ENCODE measurements around the gene RGS1. TPM values are rescaled to one million over a fixed set of nuclear protein-coding genes. Genes with fewer than 3 reads are reported as not detected.

The RGS1 gene
- total and polyA plus RNA-seq, 2 of the 4 experiments (the other 2 are of a cell fraction), result not detected

DNA sequence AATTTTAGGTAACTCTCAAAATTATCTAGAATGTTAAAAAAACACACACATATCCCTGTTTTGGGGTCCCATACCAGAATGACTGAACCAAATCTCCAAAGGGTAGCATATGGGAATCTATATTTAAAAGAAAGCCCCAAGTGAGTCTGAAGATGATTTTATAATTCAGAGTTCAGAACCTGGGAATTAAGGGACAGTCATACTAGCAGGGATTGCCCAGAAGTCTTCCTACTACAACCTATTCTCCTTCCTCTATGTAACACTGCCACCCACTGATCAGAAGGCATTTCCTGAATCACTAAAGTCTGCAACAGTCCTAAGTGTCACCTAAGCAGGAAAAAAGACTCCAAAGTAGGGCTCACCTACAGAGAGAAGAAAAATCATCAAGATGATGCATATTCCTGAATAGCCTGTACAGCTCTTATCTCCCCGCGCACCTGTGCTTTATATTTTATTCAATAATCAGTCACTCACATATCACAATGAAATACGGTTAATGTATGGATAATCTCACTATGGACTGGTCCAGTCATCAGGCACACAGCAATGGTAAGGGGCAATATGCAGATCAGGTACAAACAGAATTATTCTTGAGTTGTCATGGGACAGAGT is 4.9 kb downstream of the RGS1 start:
- TF ChIP-seq MXI1 (IDR thresholded peaks at IDR 0.05; ENCODE audit: borderline replicate concordance, low read depth, low read length) (no peak), BHLHE40 (IDR thresholded peaks at IDR 0.05; ENCODE audit: low read depth, low read length) (no peak), RCOR1 (IDR thresholded peaks at IDR 0.05; ENCODE audit: insufficient replicate concordance, low read length) (no peak), MAZ (IDR thresholded peaks at IDR 0.05; ENCODE audit: borderline replicate concordance, low read depth, low read length) (no peak), CEBPB (IDR thresholded peaks at IDR 0.05; ENCODE audit: low read depth, low read length) (no peak), CHD1 (IDR thresholded peaks at IDR 0.05; ENCODE audit: low read depth, low read length) (no peak), RAD21 (IDR thresholded peaks at IDR 0.05; ENCODE audit: low read length) (peak; percentile 81), SMC3 (IDR thresholded peaks at IDR 0.05; ENCODE audit: low read depth, low read length) (peak; percentile 88)
- TF ChIP-seq, protein P1, sequence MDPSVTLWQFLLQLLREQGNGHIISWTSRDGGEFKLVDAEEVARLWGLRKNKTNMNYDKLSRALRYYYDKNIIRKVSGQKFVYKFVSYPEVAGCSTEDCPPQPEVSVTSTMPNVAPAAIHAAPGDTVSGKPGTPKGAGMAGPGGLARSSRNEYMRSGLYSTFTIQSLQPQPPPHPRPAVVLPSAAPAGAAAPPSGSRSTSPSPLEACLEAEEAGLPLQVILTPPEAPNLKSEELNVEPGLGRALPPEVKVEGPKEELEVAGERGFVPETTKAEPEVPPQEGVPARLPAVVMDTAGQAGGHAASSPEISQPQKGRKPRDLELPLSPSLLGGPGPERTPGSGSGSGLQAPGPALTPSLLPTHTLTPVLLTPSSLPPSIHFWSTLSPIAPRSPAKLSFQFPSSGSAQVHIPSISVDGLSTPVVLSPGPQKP (IDR thresholded peaks at IDR 0.05; ENCODE audit: borderline replicate concordance, low read depth, low read length), result no peak
- TF ChIP-seq, protein P2, sequence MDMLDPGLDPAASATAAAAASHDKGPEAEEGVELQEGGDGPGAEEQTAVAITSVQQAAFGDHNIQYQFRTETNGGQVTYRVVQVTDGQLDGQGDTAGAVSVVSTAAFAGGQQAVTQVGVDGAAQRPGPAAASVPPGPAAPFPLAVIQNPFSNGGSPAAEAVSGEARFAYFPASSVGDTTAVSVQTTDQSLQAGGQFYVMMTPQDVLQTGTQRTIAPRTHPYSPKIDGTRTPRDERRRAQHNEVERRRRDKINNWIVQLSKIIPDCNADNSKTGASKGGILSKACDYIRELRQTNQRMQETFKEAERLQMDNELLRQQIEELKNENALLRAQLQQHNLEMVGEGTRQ (IDR thresholded peaks at IDR 0.05; ENCODE audit: low read depth, low read length), result no peak
- TF ChIP-seq, protein P3, sequence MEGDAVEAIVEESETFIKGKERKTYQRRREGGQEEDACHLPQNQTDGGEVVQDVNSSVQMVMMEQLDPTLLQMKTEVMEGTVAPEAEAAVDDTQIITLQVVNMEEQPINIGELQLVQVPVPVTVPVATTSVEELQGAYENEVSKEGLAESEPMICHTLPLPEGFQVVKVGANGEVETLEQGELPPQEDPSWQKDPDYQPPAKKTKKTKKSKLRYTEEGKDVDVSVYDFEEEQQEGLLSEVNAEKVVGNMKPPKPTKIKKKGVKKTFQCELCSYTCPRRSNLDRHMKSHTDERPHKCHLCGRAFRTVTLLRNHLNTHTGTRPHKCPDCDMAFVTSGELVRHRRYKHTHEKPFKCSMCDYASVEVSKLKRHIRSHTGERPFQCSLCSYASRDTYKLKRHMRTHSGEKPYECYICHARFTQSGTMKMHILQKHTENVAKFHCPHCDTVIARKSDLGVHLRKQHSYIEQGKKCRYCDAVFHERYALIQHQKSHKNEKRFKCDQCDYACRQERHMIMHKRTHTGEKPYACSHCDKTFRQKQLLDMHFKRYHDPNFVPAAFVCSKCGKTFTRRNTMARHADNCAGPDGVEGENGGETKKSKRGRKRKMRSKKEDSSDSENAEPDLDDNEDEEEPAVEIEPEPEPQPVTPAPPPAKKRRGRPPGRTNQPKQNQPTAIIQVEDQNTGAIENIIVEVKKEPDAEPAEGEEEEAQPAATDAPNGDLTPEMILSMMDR (conservative IDR thresholded peaks at IDR 0.05; ENCODE audit: low read depth, low read length), result peak; percentile 69
- POLR2A ChIA-PET (ENCODE audit: unreplicated experiment), result no interaction called here
- in situ Hi-C loops (cut with MboI; ENCODE audit: low sequenced_read_pairs) (loop anchor here (10.0 kb wide), 1 partner anchor 106 kb away; no protein-coding TSS in a partner anchor), intact Hi-C loops (cut with micrococcal nuclease) (loop anchor here (1.0 kb wide), 1 partner anchor 103 kb away; no protein-coding TSS in a partner anchor), dilution Hi-C loops (cut with HindIII; ENCODE audit: low sequenced_read_pairs, unreplicated experiment) (no loop called here)
- no peak overlapping the region for H3K14ac ChIP-seq (replicated peaks; ENCODE audit: low read depth, low read length)
- no peak overlapping the region for H2AFZ ChIP-seq (replicated peaks; ENCODE audit: low read length, poor library complexity)
- ATAC-seq (ENCODE audit: low read depth) (peak; percentile 86), DNase-seq (peak; percentile 68)
- H3K4me1 ChIP-seq (ENCODE audit: control insufficient read depth, insufficient read depth, low read length), result no peaks in the 10 kb centered on the region
- no peak overlapping the region for H2AK9ac ChIP-seq (replicated peaks; ENCODE audit: low read depth, low read length, poor library complexity)
- no peak overlapping the region for H3K4ac ChIP-seq (ENCODE audit: low read depth, low read length)
- H3K18ac ChIP-seq (ENCODE audit: low read depth, low read length), result no peak overlapping the region
- H3K23ac ChIP-seq (ENCODE audit: low read depth, low read length), result no peak overlapping the region
- CTCF ChIA-PET, result interaction anchor here (0.6 to 1.5 kb wide), 3 partner anchors 30 to 106 kb away, joined by 3 to 5 read pairs (median 3); no protein-coding TSS in a partner anchor
- no peak overlapping the region; the same call in 2 of the 3 replicates for H2BK15ac ChIP-seq (ENCODE audit: low read depth, low read length)
- no peak overlapping the region for H2BK5ac ChIP-seq (ENCODE audit: low read depth, low read length, poor library complexity, severe bottlenecking)
- no peak overlapping the region for H4K91ac ChIP-seq (ENCODE audit: insufficient read depth, low read depth, low read length)
- no peak overlapping the region for H3K27ac ChIP-seq (ENCODE audit: insufficient read depth, low read length)
- no TSS peak for BruUV-seq (replicated peaks)
- no peaks in the 10 kb centered on the region for H3K9me1 ChIP-seq (ENCODE audit: insufficient read depth, low read length)
- H3K9ac ChIP-seq (ENCODE audit: low read depth, low read length), result no peak overlapping the region
- H3K4me3 ChIP-seq (ENCODE audit: insufficient read depth, low read depth, low read length), result no peak overlapping the region
- no peak overlapping the region for H3K56ac ChIP-seq (ENCODE audit: extremely low read depth, insufficient read depth, low read length)
- H2AK5ac ChIP-seq (ENCODE audit: low read depth, low read length), result no peak overlapping the region
- no peak overlapping the region for H3K4me2 ChIP-seq (ENCODE audit: low read depth, low read length)
- H3K79me1 ChIP-seq (ENCODE audit: low read depth in 1 of 2, low read length in 2 of 2), result no peaks in the 10 kb centered on the region
- WGBS, 2 experiments (ENCODE audit: extremely low coverage in 2 of 2, insufficient read length in 1 of 2), result no CpG with 5 or more reads among the region's 3 CpGs
- no peaks in the 10 kb centered on the region for H4K20me1 ChIP-seq (ENCODE audit: insufficient read depth, low read length)
- no peaks in the 10 kb centered on the region for H3K27me3 ChIP-seq (ENCODE audit: control insufficient read depth, insufficient read depth, low read length)
- no peaks in the 10 kb centered on the region for H3K36me3 ChIP-seq (ENCODE audit: control insufficient read depth, insufficient read depth, low read length)
- H4K8ac ChIP-seq (ENCODE audit: low read depth in 2 of 2, low read length in 2 of 2), result no peak overlapping the region
- no peak overlapping the region for H4K5ac ChIP-seq (ENCODE audit: low read depth, low read length)
- no peaks in the 10 kb centered on the region for H3K9me3 ChIP-seq (ENCODE audit: control insufficient read depth, insufficient read depth, low read length)
- H2BK20ac ChIP-seq (ENCODE audit: low read depth, low read length), result no peak overlapping the region
- no peak overlapping the region for H2BK120ac ChIP-seq (ENCODE audit: low read depth, low read length)
